T47D (cell line): Measurements from ENCODE around the gene KRTAP5-1.
A peak's percentile ranks its signal among the peaks of the same experiment; 100 is the strongest.
"Not testable (repeated sequence)": the region's sequence is repeated elsewhere in the genome, so short reads cannot be mapped to it uniquely, and the experiment has no call there.

ENCODE experiments used
- DNase-seq, 2 experiments: peaks; one replicate each; pipeline versions ENCODE4 v3.0.0 to v3.0.0-alpha.2; 2011 to 2012; ENCODE audit warnings: low read depth in 1 of 2, low spot score in 1 of 2
- JUND ChIP-seq: IDR thresholded peaks from 2 replicates; pipeline ENCODE4 v1.6.1; 2012; ENCODE audit warnings: low read depth
- in situ Hi-C: cut with HindIII; loops from 2 replicates; pipeline ENCODE4 v1.10.0; 2016; ENCODE audit warnings: low sequenced_read_pairs, low pct_unique_long_range_greater_than_20kb

Gene KRTAP5-1

DNA sequence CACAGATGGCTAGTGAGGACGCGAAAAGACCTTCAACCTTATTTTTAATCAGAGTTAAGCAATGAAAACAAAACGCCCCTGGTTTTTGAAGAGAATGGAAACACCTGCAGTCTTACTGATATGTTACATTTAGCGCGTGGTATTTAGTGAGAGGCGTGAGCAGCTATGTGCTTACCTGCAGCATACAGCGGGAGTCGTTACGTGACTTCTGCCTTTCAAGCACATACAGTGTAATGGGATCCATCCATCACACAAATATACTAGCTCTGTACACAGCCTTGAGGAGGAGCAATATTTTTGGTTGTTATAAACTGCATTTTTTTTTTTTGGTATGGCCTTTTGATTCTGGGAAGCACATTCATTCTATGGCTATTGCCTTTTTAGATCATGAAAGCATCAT is 7.5 kb upstream of the KRTAP5-1 start:
- no peak for TF ChIP-seq JUND

DNA sequence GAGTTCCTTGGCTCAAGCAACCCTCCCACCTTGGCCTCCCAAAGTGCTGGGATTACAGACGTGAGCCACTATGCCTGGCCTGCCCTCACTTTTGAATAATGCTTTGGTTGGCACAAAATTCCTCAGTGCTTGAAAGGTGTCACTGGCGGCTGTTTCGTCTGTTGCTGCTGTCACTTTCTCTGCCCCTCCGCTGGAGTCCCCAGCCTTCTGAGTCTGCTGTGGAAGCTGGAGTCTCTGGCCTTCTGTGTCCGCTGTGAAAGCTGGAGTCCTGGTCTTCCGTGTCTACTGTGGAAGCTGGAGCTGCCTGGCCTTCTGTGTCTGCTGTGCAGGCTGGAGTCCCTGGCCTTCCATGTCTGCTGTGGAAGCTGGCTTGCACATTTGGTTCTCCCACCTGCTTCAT is 4.9 kb upstream of the KRTAP5-1 start:
- TF ChIP-seq JUND: no peak
- DNase-seq: no peak
- in situ Hi-C loops: no loop called here

More for the DNA sequence above, 7.5 kb upstream of the KRTAP5-1 start:
- in situ Hi-C loops: no loop called here
- DNase-seq: no peak

DNA sequence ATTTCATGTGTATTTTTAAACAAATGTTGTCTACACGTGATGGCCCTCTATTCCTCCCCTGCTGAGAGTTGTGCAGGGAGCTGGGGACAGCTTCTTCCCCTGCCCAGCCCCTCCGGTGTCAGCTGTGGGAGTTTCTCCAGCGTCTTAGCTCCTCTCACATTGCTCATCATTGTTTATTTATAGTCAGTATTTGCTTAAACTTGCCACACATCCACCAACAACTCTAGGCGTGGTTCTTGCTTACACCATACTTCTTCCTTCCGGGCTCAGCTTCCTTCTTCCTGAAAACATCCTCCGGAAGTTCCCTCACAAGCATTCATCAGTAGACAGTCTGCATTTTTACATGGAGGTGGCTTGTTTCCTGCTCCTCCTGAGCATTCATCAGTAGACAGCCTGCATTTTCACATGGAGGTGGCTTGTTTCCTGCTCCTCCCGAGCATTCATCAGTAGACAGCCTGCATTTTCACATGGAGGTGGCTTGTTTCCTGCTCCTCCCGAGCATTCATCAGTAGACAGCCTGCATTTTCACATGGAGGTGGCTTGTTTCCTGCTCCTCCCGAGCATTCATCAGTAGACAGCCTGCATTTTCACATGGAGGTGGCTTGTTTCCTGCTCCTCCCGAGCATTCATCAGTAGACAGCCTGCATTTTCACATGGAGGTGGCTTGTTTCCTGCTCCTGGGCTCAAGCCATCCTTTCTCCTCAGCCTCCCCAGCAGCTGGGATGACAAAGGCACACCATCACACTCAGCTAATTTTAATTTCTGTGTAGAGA is 4.3 kb upstream of the KRTAP5-1 start:
- in situ Hi-C loops: not testable (repeated sequence)
- DNase-seq: peak in 1 of 2 experiments; percentile 38

DNA sequence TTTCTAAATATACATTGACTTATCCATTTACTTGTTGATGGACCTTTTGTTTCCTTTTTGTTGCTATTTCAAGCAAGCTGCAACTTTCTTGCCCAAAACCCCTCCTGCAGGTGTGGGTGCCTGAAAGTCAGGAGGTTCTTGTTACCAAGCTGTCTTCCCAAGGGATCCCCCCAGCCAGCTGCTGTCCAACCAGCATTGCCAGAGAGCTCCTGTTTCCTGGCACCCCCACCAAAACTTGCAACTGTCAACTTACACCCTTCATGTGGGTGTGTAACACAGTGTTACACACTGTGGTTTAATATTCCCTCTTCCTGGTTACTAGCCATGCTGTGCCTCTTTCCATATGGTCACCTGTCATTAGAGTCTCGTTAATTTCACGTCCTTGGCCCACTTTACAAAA is 1.6 kb upstream of the KRTAP5-1 start:
- TF ChIP-seq JUND: no peak
- in situ Hi-C loops: no loop called here
- no peak for DNase-seq

DNA sequence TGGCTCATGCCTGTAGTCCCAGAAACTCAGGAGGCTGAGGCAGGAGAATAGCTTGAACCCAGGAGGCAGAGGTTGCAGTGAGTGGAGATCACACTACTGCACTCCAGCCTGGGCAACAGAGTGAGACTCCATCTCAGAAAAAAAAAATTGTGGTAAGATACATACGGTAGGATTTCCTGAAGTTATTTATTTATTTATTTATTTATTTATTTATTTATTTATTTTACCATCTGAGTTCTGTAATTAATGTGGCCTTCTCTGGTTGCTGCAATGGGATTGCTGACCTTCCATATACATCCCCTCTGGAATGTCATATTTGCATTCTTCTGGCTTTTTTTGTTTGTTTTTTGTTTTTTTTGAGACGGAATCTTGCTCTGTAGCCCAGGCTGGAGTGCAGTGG is 2.2 kb downstream of the KRTAP5-1 start:
- DNase-seq, in situ Hi-C loops: not testable (repeated sequence)

DNA sequence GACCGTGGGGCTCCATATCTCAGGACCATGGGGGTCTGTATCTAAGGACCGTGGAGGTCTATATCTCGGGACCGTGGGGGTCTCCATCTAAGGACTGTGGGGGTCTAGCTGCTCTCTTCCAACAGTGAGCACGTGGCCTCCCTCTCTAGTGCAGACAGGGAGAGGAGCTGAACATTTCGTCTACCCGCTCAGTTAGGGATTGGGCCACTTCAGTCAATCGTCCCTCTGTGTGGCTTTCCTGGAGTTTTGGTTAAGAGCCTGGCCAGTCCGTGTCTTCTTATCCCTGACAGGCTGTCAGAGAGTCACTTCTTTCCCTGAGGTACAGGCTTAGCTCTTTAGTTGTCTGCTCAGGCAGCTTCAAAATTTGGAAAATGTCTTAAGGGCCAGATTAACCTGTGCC is 3.1 kb downstream of the KRTAP5-1 start:
- no peak for DNase-seq
- no peak for TF ChIP-seq JUND
- in situ Hi-C loops: no loop called here

DNA sequence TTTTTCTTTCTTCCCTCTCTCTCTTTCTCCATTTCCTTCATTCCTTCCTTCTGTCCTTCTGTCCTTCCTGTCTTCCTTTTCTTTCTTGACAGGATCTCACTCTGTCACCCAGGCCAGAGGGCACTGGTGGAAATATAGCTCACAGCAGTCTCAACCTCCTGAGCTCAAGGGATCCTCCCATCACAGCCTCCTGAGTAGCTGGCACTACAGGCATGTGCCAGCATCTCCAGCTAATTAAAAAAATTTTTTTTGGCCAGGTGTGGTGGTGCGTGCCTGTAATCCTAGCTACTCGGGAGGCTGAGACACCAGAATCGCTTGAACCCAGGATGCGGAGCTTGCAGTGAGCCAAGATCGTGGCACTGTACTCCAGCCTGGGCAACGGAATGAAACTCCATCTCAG is 8.3 kb downstream of the KRTAP5-1 start:
- no peak for TF ChIP-seq JUND
- in situ Hi-C loops: no loop called here

DNA sequence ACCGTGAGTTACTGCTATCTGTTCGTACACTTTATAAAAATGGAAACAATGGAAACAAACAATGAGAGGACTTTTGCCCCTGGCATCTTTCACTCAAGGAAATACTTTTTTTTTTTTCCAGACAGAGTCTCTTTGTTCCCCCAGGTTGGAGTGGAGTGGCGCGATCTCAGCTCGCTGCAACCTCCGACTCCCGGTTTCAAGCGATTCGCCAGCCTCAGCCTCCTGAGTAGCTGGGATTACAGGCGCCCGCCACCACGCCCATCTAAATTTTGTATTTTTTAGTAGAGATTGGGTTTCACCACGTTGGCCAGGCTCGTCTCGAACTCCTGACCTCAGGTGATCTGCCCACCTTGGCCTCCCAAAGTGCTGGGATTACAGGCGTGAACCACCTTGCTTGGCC is 9.3 kb downstream of the KRTAP5-1 start:
- in situ Hi-C loops, DNase-seq: not testable (repeated sequence)

More for the DNA sequence above, 8.3 kb downstream of the KRTAP5-1 start:
- DNase-seq: no peak

DNA sequence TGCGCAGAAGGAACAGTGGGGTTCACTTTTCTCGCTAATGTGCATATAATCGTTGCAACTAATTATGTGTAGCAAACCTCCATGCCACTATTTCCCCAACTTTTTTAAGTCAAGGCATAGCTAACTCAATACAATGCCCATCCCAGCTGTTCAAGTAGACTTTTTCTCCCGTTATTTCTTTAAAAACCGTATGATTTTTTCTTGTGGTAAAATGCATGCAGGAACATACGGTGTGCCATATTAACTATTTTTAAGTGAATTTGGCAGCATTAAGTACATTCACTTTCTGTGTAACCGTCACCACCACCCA is 10.2 kb downstream of the KRTAP5-1 start:
- TF ChIP-seq JUND: no peak
- DNase-seq: no peak
- in situ Hi-C loops: no loop called here

DNA sequence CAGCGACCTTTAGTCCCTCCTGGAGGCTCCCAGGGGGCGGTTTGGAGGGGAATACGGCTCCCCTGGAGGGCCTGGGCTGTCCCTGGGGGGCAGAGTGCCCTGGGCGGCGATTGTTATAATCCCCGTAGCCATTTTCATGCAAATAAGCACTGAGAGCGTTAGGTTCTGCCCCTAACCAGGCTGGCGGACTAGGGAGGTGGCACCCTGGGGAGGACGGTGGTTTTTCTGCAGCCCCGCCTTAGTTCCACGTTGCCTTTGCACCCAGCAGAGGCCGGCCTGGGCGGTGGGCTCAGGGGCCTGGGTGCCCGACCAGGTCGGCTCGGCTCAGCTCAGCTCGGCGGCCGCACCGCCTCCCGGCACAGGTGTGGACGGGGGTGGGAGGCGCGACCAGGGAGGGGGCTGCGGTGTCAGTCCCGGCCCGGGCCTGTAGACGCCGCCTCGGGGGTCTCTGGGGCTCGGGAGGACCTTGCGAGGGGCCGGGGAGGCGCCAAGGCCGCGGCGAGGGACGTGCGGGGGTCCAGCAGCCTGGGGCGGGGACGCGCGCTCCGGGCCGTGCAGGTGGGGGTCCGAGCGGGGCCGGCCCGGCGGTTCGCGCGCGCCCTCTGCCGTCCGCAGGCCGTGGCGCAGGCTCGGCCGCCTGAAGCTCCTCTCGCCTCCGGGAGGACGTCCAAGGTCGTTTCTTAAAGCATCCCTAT is 10.7 kb downstream of the KRTAP5-1 start:
- TF ChIP-seq JUND: no peak
- in situ Hi-C loops: no loop called here
- DNase-seq: peak; percentile 31 to 68

DNA sequence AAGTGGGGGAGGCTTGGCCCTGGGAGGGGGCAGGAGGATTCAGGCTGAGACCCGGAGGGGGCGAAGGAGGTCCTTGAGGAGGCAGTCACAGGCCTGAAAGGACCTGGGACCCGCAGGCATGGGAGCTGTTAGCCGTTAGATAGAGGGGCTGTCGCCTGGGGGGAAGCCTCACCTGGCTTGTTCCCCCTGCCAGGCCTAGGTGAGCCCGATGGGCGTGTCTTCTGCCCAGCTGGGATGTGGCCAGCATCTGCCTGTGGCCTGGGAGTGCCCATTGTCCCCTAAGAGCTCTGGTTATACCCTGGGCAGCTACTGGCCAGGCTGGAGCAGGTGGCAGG is 11.2 kb downstream of the KRTAP5-1 start:
- no peak for TF ChIP-seq JUND
- peak in 1 of 2 experiments; percentile 81 for DNase-seq
- in situ Hi-C loops: no loop called here

DNA sequence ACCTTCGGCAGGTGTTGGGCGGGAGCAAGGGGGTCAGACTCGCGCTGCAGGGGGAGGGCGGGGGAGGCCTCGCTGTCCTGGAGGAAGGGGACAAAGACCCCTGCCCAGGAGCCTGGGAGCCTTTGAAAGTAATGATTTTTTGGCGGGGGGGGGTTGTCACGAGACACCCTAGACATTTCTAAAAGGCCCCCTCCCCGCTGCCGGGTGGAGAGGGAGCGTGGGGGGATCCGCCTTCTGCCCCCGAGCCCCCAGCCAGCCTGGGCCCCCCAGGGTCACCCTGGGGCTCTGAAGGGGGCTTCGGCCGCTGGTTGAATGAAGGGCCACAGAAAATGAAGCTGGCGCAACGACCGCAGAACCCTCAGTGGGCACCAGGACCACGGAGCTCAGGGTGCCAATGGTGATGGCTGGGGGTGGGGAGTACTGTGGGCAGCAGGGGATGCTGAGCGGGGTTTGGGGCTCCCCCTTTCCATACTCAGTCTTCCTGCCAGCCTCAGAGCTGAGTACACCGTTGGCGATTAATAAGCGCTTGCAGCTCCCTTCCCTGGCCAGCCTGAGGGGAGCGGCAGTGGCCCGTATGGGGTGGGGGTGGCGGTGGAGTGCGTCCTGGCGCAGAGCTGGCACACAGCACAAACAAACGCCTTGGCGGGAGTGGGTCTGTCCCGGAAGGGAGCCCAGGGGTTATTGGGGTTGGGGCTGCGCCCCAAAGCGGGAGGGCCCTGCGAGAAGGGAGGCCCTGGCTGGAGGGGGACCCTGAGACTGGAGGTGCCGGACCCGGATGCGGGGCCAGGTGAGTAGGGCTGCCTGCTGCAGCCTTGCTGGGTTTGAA is 11.8 kb downstream of the KRTAP5-1 start:
- DNase-seq: peak in 1 of 2 experiments; percentile 57
- TF ChIP-seq JUND: no peak
- in situ Hi-C loops: no loop called here
